A549 (cell line): ENCODE results near the gene GALNT4. TPM values are rescaled to one million over a fixed set of nuclear protein-coding genes. Genes with fewer than 3 reads are reported as not detected.

Experiments
- ATAC-seq, 2 experiments: fragments of 200-7000 bp in 1 of 2; fragments of >200 bp in 1 of 2; cut with Nextera tagmentation in 1 of 2; cut with Tn5 transposase in 1 of 2; 3 replicates each; pipeline versions ENCODE4 v1.8.0 to v1.9.1; 2018 to 2020; ENCODE audit warnings: mild to moderate bottlenecking in 1 of 2, moderate library complexity in 1 of 2
- CTCF ChIA-PET: fragments of 300-600 bp; sonication (Branson Sonifier 250); formaldehyde crosslinking; extraction: SDS; loops from one replicate; lab custom pipeline; 2021; ENCODE audit warnings: antibody characterized with exemption, inconsistent platforms; lab: Yijun Ruan, JAX
- POLR2A ChIA-PET: fragments of 350-600 bp; formaldehyde crosslinking; extraction: SDS; loops from one replicate; lab custom pipeline; 2021; ENCODE audit warnings: antibody characterized with exemption, inconsistent platforms; lab: Yijun Ruan, JAX
- DNase-seq, 2 experiments: peaks; one replicate each; pipeline versions ENCODE4 v3.0.0 to v3.0.0-alpha.2; 2011 to 2016; ENCODE audit warnings: low read depth in 1 of 2, low spot score in 1 of 2
- FAIRE-seq: peaks from 2 replicates; lab custom pipeline; 2011; peaks lifted over from hg19 to GRCh38; lab: Jason Lieb, UNC
- H3K27ac ChIP-seq, 2 experiments: fragments of >200 bp; sonication (Bioruptor Twin); formaldehyde crosslinking; 3 replicates each; pipeline ENCODE4 v1.5.1; 2016 to 2017
- H3K4me1 ChIP-seq: fragments of >200 bp; sonication (Bioruptor Twin); formaldehyde crosslinking; 3 replicates; pipeline ENCODE4 v1.6.1; 2016
- H3K4me2 ChIP-seq: fragments of >200 bp; sonication (Bioruptor Twin); formaldehyde crosslinking; 3 replicates; pipeline ENCODE4 v1.6.1; 2016
- H3K4me3 ChIP-seq: fragments of >200 bp; sonication (Bioruptor Twin); formaldehyde crosslinking; 3 replicates; pipeline ENCODE4 v1.5.1; 2016
- H3K9me3 ChIP-seq: fragments of >200 bp; sonication (Bioruptor Twin); formaldehyde crosslinking; 3 replicates; pipeline ENCODE4 v1.6.1; 2016
- BHLHE40 ChIP-seq: IDR thresholded peaks from 2 replicates; pipeline ENCODE4 v1.6.1; 2012; ENCODE audit warnings: low read depth, low read length, inconsistent platforms
- CBX2 ChIP-seq: fragments of 200-600 bp; sonication (generic); IDR thresholded peaks from 2 replicates; pipeline ENCODE4 v1.6.1; 2016; ENCODE audit warnings: low read depth, mild to moderate bottlenecking, borderline replicate concordance
- CBX8 ChIP-seq: fragments of 200-600 bp; sonication (generic); IDR thresholded peaks from 2 replicates; pipeline ENCODE4 v1.6.1; 2016
- FOSB ChIP-seq: fragments of 250-450 bp; sonication (Bioruptor Pico); IDR thresholded peaks from 2 replicates; pipeline ENCODE4 v1.5.0; 2020; ENCODE audit warnings: mild to moderate bottlenecking, moderate library complexity
- HEYL ChIP-seq: fragments of 250-450 bp; sonication (Bioruptor Pico); IDR thresholded peaks from 2 replicates; pipeline ENCODE4 v1.8.0; 2021; ENCODE audit warnings: mild to moderate bottlenecking, moderate library complexity
- HOXB13 ChIP-seq: fragments of 250-450 bp; sonication (Bioruptor Pico); IDR thresholded peaks from 2 replicates; pipeline ENCODE4 v1.5.0; 2020; ENCODE audit warnings: low read depth, mild to moderate bottlenecking, moderate library complexity
- KDM1A ChIP-seq: fragments of 200-600 bp; sonication (generic); IDR thresholded peaks from 2 replicates; pipeline ENCODE4 v1.6.1; 2016; ENCODE audit warnings: low read depth, mild to moderate bottlenecking
- KDM5A ChIP-seq: fragments of 200-600 bp; sonication (generic); IDR thresholded peaks from 2 replicates; pipeline ENCODE4 v1.6.1; 2016; ENCODE audit warnings: antibody characterized with exemption, mild to moderate bottlenecking
- MAFK ChIP-seq: fragments of 450-650 bp; IDR thresholded peaks from 2 replicates; pipeline ENCODE4 v1.6.1; 2014; ENCODE audit not compliant: partially characterized antibody
- NPAS2 ChIP-seq: fragments of 250-450 bp; sonication (Bioruptor Pico); IDR thresholded peaks from 2 replicates; pipeline ENCODE4 v1.8.0; 2022; ENCODE audit warnings: mild to moderate bottlenecking, moderate library complexity, borderline replicate concordance
- NR3C1 ChIP-seq: fragments of >200 bp; sonication (Bioruptor Twin); formaldehyde crosslinking; IDR thresholded peaks from 3 replicates; pipeline ENCODE4 v1.6.1; 2017
- RAD21 ChIP-seq, 2 experiments: fragments of >200 bp in 1 of 2; sonication (Bioruptor Twin) in 1 of 2; formaldehyde crosslinking in 1 of 2; IDR thresholded peaks in 1 of 2; conservative IDR thresholded peaks in 1 of 2; 2 replicates in 1 of 2; 3 replicates in 1 of 2; pipeline ENCODE4 v1.6.1; 2012 to 2018; ENCODE audit warnings: inconsistent platforms in 1 of 2
- RCOR1 ChIP-seq: fragments of 150-350 bp; IDR thresholded peaks from 2 replicates; pipeline ENCODE4 v1.6.1; 2014; ENCODE audit warnings: antibody characterized with exemption, low read length, low read depth
- RFX5 ChIP-seq: fragments of 450-650 bp; IDR thresholded peaks from 2 replicates; pipeline ENCODE4 v1.7.1; 2014; ENCODE audit warnings: antibody characterized with exemption, mild to moderate bottlenecking, moderate library complexity
- SREBF2 ChIP-seq: fragments of 450-650 bp; IDR thresholded peaks from 2 replicates; pipeline ENCODE4 v1.6.1; 2014; ENCODE audit warnings: mild to moderate bottlenecking, moderate library complexity
- ZFP36 ChIP-seq: fragments of 450-650 bp; IDR thresholded peaks from 2 replicates; pipeline ENCODE4 v1.6.1; 2014; ENCODE audit warnings: borderline replicate concordance; ENCODE audit not compliant: partially characterized antibody
- WGBS: methylation state at CpG from one replicate; pipeline ENCODE4 v1.1.6; 2017; ENCODE audit errors: missing lambda C conversion rate; 5-methylcytosine and 5-hydroxymethylcytosine counted together
- polyA plus RNA-seq, 4 experiments: library from polyadenylated mRNA; depleted of rRNA in 3 of 4; stranded (reverse); fragments of >200 nt; fragmentation: RNase III in 1 of 4; extraction: RNeasy Plus Mini Kit Qiagen cat#74134 plus additional on column Dnase treatment in 1 of 4; gene quantifications; 2 replicates in 3 of 4; 3 replicates in 1 of 4; pipeline ENCODE4 v1.2.3, GENCODE V29; 2011 to 2017
- TF ChIP-seq, protein P1 (sequence below): IDR thresholded peaks from 2 replicates; pipeline ENCODE4 v1.6.1; 2012
- TF ChIP-seq, protein P2 (sequence below): fragments of 150-350 bp; IDR thresholded peaks from 2 replicates; pipeline ENCODE4 v1.6.1; 2014; ENCODE audit warnings: low read depth, mild to moderate bottlenecking, low read length
- TF ChIP-seq, protein P3 (sequence below): fragments of 250-450 bp; sonication (Bioruptor Pico); IDR thresholded peaks from 2 replicates; pipeline ENCODE4 v1.5.0; 2020; ENCODE audit warnings: low read depth, mild to moderate bottlenecking, moderate library complexity
- TF ChIP-seq, protein P4 (sequence below): fragments of 250-450 bp; sonication (Bioruptor Pico); IDR thresholded peaks from 2 replicates; pipeline ENCODE4 v1.5.0; 2021; ENCODE audit warnings: mild to moderate bottlenecking, moderate library complexity, borderline replicate concordance

Gene GALNT4
- polyA plus RNA-seq, 2 of the 4 experiments (the other 2 are of a cell fraction), result 5.9 to 14.3 TPM

DNA sequence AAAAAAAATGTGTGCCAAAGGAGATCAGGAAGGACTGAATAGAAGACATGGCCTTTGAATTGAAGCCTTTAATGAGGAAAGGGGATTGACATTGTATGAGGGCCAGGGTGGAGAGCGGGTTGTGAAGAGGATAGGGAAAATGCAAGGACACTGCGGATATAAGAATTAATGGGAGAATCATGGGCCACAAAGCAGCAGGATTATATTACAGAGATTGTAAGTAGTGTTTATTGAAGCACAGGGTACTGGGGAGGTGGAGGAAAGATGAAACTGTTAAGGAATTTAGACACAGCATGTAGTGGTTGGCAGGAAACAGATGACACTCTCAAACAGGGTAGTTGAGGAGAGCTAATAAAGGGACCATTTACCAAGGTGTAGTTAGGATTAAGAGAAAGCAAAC, 17.6 kb upstream of the GALNT4 start:
- DNase-seq (no peak), ATAC-seq (no peak), FAIRE-seq (no peak)
- Histone ChIP-seq H3K27ac (peak overlapping the region in 1 of 2 experiments; percentile 56; a peak in 4 of 6 replicates), H3K9me3 (no peaks in the 10 kb centered on the region)
- WGBS, result 90% methylated on average over 2 of the region's 2 CpGs
- TF ChIP-seq CBX8, result no peak
- TF ChIP-seq ZFP36, result no peak
- TF ChIP-seq RCOR1, result no peak
- TF ChIP-seq, all 56 proteins: peak for 0
- POLR2A ChIA-PET, result no interaction called here
- no peak overlapping the region for H3K4me2 ChIP-seq
- CTCF ChIA-PET, result interaction anchor here (0.5 to 3.2 kb wide), 19 partner anchors 10 to 1399 kb away, joined by 3 to 21 read pairs (median 4); no protein-coding TSS in a partner anchor
- peaks cover 27% of the 10 kb centered on the region for H3K4me1 ChIP-seq
- no peak overlapping the region for H3K4me3 ChIP-seq

DNA sequence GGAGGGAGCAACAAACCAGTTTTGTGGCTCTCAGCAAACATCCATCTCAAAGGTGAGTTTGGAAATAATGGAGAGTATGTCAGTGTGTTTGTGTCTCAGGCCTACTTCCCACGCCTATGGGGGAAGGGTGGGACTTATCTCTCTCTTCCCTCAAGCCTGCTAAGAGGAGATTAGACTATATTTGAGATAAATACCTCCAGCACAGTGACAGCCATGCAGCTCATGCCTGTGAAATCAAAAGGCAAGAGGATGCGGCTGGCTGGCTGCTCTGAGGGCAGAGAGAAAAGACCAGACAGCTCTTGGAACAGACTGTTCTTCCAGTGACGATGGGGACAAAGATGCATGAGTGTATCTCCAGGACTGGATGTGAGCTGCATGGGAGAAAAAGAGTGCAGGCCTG, 16.0 kb upstream of the GALNT4 start:
- Histone ChIP-seq H3K27ac (no peak overlapping the region), H3K4me1 (peaks cover 27% of the 10 kb centered on the region), H3K9me3 (no peaks in the 10 kb centered on the region), H3K4me3 (no peak overlapping the region), H3K4me2 (no peak overlapping the region)
- DNase-seq (no peak), FAIRE-seq (no peak), ATAC-seq (no peak)
- TF ChIP-seq, protein P1, sequence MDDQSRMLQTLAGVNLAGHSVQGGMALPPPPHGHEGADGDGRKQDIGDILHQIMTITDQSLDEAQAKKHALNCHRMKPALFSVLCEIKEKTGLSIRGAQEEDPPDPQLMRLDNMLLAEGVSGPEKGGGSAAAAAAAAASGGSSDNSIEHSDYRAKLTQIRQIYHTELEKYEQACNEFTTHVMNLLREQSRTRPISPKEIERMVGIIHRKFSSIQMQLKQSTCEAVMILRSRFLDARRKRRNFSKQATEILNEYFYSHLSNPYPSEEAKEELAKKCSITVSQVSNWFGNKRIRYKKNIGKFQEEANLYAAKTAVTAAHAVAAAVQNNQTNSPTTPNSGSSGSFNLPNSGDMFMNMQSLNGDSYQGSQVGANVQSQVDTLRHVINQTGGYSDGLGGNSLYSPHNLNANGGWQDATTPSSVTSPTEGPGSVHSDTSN, result no peak
- no peak for TF ChIP-seq MAFK
- TF ChIP-seq CBX2, result no peak
- no peak for TF ChIP-seq FOSB (CRISPR knock-in tag)
- no peak for TF ChIP-seq KDM1A
- no peak for TF ChIP-seq NPAS2 (CRISPR knock-in tag)
- no peak for TF ChIP-seq RFX5
- no peak for TF ChIP-seq RAD21 (conservative IDR thresholded peaks at IDR 0.05 in 1 of 2, IDR thresholded peaks at IDR 0.05 in 1 of 2)
- TF ChIP-seq, protein P2, sequence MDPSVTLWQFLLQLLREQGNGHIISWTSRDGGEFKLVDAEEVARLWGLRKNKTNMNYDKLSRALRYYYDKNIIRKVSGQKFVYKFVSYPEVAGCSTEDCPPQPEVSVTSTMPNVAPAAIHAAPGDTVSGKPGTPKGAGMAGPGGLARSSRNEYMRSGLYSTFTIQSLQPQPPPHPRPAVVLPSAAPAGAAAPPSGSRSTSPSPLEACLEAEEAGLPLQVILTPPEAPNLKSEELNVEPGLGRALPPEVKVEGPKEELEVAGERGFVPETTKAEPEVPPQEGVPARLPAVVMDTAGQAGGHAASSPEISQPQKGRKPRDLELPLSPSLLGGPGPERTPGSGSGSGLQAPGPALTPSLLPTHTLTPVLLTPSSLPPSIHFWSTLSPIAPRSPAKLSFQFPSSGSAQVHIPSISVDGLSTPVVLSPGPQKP, result no peak
- TF ChIP-seq HOXB13 (CRISPR knock-in tag), result no peak
- TF ChIP-seq KDM5A, result no peak
- TF ChIP-seq, protein P3, sequence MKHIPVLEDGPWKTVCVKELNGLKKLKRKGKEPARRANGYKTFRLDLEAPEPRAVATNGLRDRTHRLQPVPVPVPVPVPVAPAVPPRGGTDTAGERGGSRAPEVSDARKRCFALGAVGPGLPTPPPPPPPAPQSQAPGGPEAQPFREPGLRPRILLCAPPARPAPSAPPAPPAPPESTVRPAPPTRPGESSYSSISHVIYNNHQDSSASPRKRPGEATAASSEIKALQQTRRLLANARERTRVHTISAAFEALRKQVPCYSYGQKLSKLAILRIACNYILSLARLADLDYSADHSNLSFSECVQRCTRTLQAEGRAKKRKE (CRISPR knock-in tag), result no peak
- TF ChIP-seq, protein P4, sequence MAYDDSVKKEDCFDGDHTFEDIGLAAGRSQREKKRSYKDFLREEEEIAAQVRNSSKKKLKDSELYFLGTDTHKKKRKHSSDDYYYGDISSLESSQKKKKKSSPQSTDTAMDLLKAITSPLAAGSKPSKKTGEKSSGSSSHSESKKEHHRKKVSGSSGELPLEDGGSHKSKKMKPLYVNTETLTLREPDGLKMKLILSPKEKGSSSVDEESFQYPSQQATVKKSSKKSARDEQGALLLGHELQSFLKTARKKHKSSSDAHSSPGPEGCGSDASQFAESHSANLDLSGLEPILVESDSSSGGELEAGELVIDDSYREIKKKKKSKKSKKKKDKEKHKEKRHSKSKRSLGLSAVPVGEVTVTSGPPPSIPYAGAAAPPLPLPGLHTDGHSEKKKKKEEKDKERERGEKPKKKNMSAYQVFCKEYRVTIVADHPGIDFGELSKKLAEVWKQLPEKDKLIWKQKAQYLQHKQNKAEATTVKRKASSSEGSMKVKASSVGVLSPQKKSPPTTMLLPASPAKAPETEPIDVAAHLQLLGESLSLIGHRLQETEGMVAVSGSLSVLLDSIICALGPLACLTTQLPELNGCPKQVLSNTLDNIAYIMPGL (CRISPR knock-in tag), result no peak
- no peak for TF ChIP-seq NR3C1
- TF ChIP-seq SREBF2, result no peak
- TF ChIP-seq RCOR1, result no peak
- no peak for TF ChIP-seq HEYL (CRISPR knock-in tag)
- no peak for TF ChIP-seq BHLHE40
- POLR2A ChIA-PET, result no interaction called here
- WGBS, result 64% methylated on average over 3 of the region's 3 CpGs
- CTCF ChIA-PET, result interaction anchor here (1.5 kb wide), 1 partner anchor 521 kb away, joined by 3 read pairs; no protein-coding TSS in a partner anchor
